ENCODE data around the gene POLR3K.

Gene POLR3K

DNA sequence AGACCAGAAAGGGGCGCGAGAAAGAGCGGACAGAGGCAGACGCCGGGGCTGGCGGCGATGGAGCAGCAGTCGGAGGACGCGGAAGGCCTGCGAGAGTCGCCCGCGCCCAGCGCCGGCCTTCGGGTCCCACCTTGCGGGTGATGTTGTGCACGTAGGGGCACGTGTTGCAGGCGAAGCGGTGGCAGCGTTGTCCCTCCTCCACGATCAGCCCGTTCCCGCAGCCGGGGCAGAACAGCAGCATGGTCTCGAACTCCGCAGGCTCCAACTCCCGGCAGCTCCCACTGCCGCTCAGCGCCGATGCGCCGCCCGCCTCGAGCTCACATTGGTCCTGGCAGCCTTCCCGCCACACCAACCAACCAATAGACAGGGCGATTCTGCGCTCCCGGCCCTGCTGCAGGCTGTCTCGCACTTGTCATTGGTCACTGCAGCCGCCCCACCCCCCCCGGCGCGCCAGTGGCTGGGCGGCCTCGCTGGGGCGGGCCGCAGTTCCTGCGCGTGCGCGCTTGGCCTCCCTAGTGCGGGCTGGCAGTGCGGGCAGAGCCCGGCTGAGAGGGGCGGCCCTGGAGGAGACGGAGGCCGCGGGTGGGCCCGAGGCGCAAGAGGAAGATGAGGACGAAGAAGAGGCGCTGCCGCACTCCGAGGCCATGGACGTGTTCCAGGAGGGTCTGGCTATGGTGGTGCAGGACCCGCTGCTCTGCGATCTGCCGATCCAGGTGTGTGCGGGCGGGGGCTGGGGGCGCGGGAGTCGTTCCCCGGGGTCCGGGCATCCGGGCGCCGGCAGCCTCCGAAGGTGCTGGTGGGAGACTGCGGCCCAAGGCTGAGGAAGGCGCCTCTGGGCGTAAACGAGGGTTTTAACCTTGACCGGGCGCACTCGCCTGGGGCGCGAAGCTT, at the start of gene POLR3K, which contains the start of gene SNRNP25:
Gene POLR3K (minus strand): TSS at position 263 of the 891 bp plus-strand sequence. CDS start 22 bp downstream, at position 241.
Gene SNRNP25 (plus strand): TSS at position 483 of the 891 bp plus-strand sequence. CDS start 189 bp downstream, at position 672.
- DNase-seq (ENCODE audit: extremely low read depth, low read depth) = peak; percentile 84
- H3K4me3 ChIP-seq (replicated peaks; ENCODE audit: low read depth, low read length) = peak within 1 kb of the TSS; percentile 84
- TF ChIP-seq, protein P1, sequence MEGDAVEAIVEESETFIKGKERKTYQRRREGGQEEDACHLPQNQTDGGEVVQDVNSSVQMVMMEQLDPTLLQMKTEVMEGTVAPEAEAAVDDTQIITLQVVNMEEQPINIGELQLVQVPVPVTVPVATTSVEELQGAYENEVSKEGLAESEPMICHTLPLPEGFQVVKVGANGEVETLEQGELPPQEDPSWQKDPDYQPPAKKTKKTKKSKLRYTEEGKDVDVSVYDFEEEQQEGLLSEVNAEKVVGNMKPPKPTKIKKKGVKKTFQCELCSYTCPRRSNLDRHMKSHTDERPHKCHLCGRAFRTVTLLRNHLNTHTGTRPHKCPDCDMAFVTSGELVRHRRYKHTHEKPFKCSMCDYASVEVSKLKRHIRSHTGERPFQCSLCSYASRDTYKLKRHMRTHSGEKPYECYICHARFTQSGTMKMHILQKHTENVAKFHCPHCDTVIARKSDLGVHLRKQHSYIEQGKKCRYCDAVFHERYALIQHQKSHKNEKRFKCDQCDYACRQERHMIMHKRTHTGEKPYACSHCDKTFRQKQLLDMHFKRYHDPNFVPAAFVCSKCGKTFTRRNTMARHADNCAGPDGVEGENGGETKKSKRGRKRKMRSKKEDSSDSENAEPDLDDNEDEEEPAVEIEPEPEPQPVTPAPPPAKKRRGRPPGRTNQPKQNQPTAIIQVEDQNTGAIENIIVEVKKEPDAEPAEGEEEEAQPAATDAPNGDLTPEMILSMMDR (IDR thresholded peaks at IDR 0.05; ENCODE audit: low read depth, low read length, missing control alignments) = no peak

DNA sequence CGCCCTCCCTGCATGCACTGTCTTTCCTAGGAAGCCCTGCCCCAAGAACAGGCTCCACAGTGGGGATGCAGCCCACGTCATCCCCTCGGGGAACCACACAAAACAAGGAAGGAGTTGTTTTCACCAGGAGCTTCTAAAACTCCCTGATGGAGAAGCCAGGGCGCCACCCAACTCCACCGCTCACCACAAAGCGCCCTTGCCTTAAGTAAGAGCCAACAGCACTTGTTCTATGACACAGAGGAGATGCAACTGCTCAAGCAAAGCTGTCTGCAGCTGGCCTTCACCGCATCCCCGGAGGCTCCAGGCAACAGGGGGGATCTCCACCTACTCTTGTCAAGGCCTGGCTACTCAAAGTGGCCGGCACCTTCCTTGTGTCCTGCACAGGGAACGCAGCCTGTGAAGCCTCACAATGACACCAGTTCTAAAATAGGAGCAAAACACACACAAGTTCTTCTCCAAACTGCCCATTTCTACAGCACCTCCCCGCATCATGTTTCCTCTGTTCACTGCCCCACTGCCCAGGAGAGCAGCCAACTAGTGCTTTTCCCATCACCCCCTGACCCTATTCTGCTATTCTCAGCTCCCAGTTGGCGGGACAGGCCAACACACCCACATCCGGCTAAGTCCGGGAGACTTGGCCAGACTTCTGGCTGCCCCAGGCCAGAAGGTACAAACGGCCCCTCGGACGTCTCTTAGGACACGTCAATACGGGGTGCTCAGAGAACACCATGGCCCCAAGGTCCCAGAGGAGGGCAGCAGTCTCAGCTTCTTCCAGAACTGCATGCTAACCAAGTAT, 48.9 kb upstream of the POLR3K start:
- TF ChIP-seq, protein P1 (IDR thresholded peaks at IDR 0.05; ENCODE audit: low read depth, low read length, missing control alignments) = no peak
- no peak overlapping the region for H3K4me3 ChIP-seq (replicated peaks; ENCODE audit: low read depth, low read length)
- no peak for DNase-seq (ENCODE audit: extremely low read depth, low read depth)

DNA sequence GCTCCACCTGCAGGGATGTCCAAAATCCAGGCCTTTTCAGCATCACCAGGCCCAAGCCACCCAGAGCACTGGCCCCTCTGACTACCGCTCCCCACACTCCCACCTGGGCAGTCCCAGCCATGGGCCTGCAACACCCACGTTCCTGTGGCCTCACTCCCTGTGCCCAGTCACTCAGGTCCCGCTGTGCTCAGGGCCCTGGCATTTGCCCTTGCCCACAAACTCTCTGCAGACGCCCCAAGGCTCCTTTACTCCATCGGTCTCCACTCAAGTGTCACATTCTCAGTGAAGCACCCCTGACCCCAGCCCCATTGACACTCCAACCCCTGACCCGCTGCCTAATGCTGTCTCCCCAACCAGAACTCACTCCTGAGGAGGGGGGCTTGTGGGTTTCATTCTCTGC, 48.2 kb upstream of the POLR3K start:
- TF ChIP-seq, protein P1 (IDR thresholded peaks at IDR 0.05; ENCODE audit: low read depth, low read length, missing control alignments) = no peak
- no peak overlapping the region for H3K4me3 ChIP-seq (replicated peaks; ENCODE audit: low read depth, low read length)
- no peak for DNase-seq (ENCODE audit: extremely low read depth, low read depth)

DNA sequence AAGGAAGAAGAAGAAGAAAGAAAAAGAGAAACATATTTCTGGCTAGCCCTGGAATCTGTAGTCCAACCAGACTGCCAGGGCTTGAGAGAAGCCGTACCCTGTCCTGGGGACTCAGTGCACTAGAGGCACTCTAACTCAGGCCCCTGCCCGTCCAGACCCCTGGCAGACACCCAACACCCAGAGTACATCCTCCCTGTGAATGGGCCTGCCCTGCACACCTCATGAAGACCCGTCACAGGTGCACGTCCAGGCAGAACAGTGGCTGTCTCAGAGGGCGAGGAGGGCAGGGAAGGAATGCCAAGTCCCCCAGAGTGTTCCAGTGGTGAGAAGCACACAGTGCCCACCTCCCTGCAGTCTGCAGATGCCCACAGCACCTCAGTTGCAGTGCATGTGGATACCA, 47.6 kb upstream of the POLR3K start:
- DNase-seq (ENCODE audit: extremely low read depth, low read depth) = no peak
- no peak overlapping the region for H3K4me3 ChIP-seq (replicated peaks; ENCODE audit: low read depth, low read length)
- TF ChIP-seq, protein P1 (IDR thresholded peaks at IDR 0.05; ENCODE audit: low read depth, low read length, missing control alignments) = no peak

DNA sequence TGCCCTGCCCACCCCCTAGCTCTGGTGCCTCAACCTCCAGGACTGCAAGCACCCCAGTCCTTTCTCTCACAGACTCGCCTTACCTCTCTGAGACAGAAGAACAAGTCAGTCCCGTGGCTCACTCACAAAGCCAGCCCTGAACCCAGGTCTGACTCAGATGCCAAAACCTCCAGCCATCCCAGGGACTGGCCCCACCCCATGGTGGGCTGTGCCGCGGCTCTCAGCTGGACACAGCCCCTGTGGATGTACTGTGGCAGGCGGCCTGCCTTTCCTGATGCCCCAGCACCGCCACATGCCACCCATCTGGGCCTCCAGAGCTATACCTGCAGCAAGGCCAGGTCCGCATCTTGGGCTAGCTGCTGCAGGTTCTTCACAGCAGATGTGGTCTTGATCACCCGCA, 44.4 kb upstream of the POLR3K start:
- no peak for DNase-seq (ENCODE audit: extremely low read depth, low read depth)
- TF ChIP-seq, protein P1 (IDR thresholded peaks at IDR 0.05; ENCODE audit: low read depth, low read length, missing control alignments) = no peak
- no peak overlapping the region for H3K4me3 ChIP-seq (replicated peaks; ENCODE audit: low read depth, low read length)

DNA sequence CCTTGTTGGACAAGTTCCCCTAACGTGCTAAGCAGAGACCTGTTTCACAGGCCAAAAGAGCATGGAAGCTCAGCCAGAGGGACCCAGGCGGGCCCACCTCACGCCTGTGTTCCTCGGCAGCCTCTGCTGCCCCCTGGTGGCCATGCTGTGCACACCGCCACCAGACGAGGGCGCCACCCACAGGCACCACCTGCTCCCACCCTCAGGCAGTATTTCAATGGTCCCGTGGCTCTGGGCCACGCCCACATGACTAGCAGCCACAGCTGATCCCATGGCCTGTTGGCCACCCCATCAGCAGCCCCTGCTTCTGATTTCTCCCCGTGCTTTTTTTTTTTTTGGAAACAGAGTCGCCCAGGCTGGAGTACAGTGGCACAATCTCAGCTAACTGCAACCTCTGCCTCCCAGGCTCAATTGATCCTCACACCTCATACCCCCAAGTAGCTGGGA, 43.5 kb upstream of the POLR3K start:
- no peak overlapping the region for H3K4me3 ChIP-seq (replicated peaks; ENCODE audit: low read depth, low read length)
- TF ChIP-seq, protein P1 (IDR thresholded peaks at IDR 0.05; ENCODE audit: low read depth, low read length, missing control alignments) = peak; percentile 99

More for the DNA sequence above, 43.5 kb upstream of the POLR3K start:
- no peak for DNase-seq (ENCODE audit: extremely low read depth, low read depth)

Data from HFF-Myc (cell line).